ENCODE data around the gene MAN1C1.

DNA sequence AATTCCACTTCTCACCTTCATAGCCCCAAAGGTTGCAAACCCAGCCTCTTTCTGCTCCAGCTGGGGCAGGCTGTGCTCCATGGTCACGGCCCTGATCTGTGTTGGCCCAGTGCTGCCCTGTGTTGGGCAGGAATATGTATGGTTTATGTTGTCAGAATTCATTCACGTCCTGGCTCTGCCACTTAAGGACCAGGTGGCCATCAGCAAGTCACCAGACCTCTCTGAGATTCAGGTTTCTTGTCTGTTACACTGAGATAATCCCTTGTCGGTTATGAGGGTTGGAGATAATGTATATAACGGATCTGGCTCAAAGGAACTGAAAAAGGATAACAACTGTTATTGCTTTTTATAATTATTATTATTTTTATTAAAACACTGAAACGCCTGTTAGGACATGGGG, 144.3 kb downstream of the MAN1C1 start:
- TF ChIP-seq POLR2A (IDR thresholded peaks at IDR 0.05; ENCODE audit: low read depth, low read length) (no peak), POLR2AphosphoS5 (IDR thresholded peaks at IDR 0.05; ENCODE audit: low read depth, low read length) (no peak)

Data from GM12892 (cell line).